HUES48 (cell line): ENCODE measurements around the gene MGLL.

Experiments
- H3K27ac ChIP-seq: one replicate; pipeline ENCODE4 v1.7.0; 2013; ENCODE audit warnings: low read depth, low read length, inconsistent platforms
- H3K27me3 ChIP-seq: 2 replicates; pipeline ENCODE4 v1.6.1; 2013; ENCODE audit warnings: mild to moderate bottlenecking, low read length; ENCODE audit not compliant: control insufficient read depth, insufficient read depth
- H3K36me3 ChIP-seq: 2 replicates; pipeline ENCODE4 v1.6.1; 2013; ENCODE audit warnings: low read length; ENCODE audit not compliant: control insufficient read depth, insufficient read depth
- H3K4me1 ChIP-seq: 2 replicates; pipeline ENCODE4 v1.6.1; 2013; ENCODE audit warnings: mild to moderate bottlenecking, low read length; ENCODE audit not compliant: control insufficient read depth, insufficient read depth
- H3K4me3 ChIP-seq: 2 replicates; pipeline ENCODE4 v1.5.1; 2013; ENCODE audit warnings: mild to moderate bottlenecking, low read depth, low read length
- H3K9ac ChIP-seq: 2 replicates; pipeline ENCODE4 v1.6.1; 2013; ENCODE audit warnings: mild to moderate bottlenecking, low read depth, low read length, moderate library complexity
- H3K9me3 ChIP-seq: 2 replicates; pipeline ENCODE4 v1.6.1; 2013; ENCODE audit warnings: low read length; ENCODE audit not compliant: control insufficient read depth, insufficient read depth

Gene MGLL

DNA sequence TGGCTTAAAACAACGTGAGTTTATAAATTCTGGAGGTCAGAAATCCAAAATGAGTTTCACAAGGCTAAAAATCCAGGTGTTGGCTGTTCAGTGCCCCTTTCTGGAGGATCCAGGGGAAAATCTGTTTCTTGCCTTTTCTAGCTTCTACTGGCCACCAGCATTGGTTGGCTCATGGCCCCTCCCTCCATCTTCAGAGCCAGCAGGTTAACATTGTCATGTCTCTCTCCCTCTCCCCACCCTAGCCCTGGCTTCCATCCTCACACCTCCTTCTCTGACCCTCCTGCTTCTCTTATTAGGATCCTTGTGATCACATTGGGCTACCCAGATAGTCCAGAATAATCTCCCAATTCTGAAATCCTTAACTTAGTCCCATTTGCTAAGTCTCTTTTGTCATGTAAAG lies 32.9 kb upstream of the MGLL start:
- H3K9me3 ChIP-seq: no peaks in the 10 kb centered on the region
- H3K4me3 ChIP-seq: no peak overlapping the region
- peaks cover 8% of the 10 kb centered on the region for H3K4me1 ChIP-seq
- H3K9ac ChIP-seq: no peak overlapping the region
- no peaks in the 10 kb centered on the region for H3K36me3 ChIP-seq
- H3K27me3 ChIP-seq: no peaks in the 10 kb centered on the region
- H3K27ac ChIP-seq: no peak overlapping the region

DNA sequence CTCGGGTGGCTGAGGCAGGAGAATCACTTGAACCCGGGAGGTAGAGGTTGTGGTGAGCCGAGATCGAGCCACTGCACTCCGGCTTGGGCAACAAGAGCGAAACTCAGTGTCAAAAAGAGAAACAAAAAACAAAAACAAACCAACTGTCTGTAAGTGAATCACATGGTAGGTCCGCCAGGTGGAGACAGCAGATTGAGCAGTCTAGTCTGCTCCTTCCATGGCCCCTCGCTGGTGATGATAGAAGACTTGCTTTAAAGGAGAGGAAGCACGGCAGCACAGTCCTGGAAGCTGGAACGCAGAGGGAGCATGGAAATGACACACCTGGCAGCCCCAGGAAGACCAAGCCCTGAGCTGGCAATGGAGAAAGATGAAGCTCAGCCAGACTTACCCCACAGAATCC lies 31.4 kb upstream of the MGLL start:
- H3K27me3 ChIP-seq: no peaks in the 10 kb centered on the region
- no peaks in the 10 kb centered on the region for H3K9me3 ChIP-seq
- no peak overlapping the region for H3K9ac ChIP-seq
- no peak overlapping the region for H3K27ac ChIP-seq
- no peak overlapping the region for H3K4me3 ChIP-seq
- H3K4me1 ChIP-seq: peaks cover 5% of the 10 kb centered on the region; the same call in 1 of the 2 replicates
- no peaks in the 10 kb centered on the region for H3K36me3 ChIP-seq

DNA sequence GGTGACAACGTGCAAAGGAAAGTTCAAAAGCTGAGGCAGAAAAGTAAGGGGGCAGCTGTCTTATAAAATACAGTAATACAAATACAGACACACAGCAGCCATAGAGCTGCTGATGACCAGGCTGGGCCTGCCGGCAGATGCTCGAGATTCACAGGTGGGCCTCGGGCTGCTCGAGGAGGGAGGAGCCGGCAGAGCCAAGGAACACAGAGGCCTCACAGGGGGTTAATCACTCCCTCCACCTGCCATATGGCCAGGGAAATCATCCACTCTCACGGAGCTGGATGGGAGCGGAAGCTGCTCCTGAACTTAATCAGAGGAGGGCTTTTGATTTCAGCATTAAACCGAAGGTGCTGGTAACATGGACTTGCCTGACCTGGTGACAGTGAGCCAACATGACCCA lies 29.6 kb upstream of the MGLL start:
- Histone ChIP-seq H3K27ac (no peak overlapping the region), H3K27me3 (no peaks in the 10 kb centered on the region), H3K9ac (no peak overlapping the region), H3K36me3 (no peaks in the 10 kb centered on the region), H3K4me3 (no peak overlapping the region), H3K9me3 (no peaks in the 10 kb centered on the region), H3K4me1 (peaks cover 5% of the 10 kb centered on the region; the same call in 1 of the 2 replicates)

GRCh38 chr3:127849368-127849767 lies 27.1 kb upstream of the MGLL start:
- no peaks in the 10 kb centered on the region for H3K27me3 ChIP-seq
- no peak overlapping the region for H3K27ac ChIP-seq
- no peaks in the 10 kb centered on the region for H3K9me3 ChIP-seq
- H3K9ac ChIP-seq: no peak overlapping the region
- no peak overlapping the region for H3K4me3 ChIP-seq
- no peaks in the 10 kb centered on the region for H3K36me3 ChIP-seq
- peaks cover 5% of the 10 kb centered on the region; the same call in 1 of the 2 replicates for H3K4me1 ChIP-seq

DNA sequence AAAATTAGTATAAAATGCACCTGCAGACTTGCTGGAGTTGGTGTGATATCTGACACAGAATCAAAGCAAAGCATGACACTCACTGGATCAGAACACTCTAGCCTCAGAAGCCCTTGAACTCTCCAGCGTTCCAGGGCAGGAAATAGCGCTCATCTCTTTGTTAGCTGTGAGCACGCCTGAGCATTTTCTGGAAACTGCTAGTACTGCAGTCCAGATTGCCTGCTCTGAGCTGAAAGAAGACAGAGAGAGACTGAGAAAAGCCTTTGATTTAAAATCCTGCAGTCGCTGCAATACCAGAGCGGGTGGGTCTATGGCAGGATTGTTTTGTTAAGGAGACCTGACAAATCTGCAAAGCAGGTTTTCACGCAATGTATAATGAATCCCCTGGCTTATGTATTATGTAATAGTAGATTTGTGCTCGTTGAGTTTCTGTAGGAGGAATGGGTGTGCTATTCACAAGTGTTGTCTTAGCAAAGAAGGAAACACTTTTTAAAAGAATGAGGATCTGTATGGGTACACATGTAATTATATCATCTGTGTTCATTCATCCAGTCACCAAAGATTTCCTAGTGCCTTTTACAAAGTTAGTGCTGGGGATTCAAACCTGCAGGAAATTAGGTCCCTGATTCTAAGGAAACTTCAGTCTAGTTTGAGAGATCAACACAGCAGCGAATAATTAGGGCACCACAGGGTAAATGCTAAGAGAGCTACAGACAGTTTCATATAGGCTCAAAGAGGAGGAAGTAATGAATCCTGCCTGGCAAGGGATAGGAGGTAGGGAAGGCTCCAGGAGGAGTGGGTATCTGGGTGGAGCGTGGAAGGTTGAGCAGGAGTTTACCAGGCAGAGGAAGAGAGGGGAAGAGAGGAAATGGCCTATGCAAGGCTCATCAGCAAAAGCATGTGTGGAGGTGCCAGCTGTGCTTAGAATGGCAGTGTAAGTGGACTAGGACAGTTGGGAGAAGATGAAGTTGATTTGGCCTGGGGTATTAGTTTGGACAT lies 26.1 kb upstream of the MGLL start:
- H3K27ac ChIP-seq: no peak overlapping the region
- H3K4me1 ChIP-seq: peaks cover 5% of the 10 kb centered on the region; the same call in 1 of the 2 replicates
- no peak overlapping the region for H3K9ac ChIP-seq
- no peaks in the 10 kb centered on the region for H3K36me3 ChIP-seq
- no peak overlapping the region for H3K4me3 ChIP-seq
- no peaks in the 10 kb centered on the region for H3K27me3 ChIP-seq
- no peaks in the 10 kb centered on the region for H3K9me3 ChIP-seq

- Histone ChIP-seq H3K4me1 (peaks cover 5% of the 10 kb centered on the region; the same call in 1 of the 2 replicates), H3K27ac (no peak overlapping the region), H3K4me3 (no peak overlapping the region), H3K27me3 (no peaks in the 10 kb centered on the region), H3K9ac (no peak overlapping the region), H3K36me3 (no peaks in the 10 kb centered on the region), H3K9me3 (no peaks in the 10 kb centered on the region)
These were observed 25.0 kb upstream of the MGLL start for GRCh38 chr3:127847236-127847720.

GRCh38 chr3:127846576-127846975 lies 24.3 kb upstream of the MGLL start:
- peaks cover 2% of the 10 kb centered on the region; the same call in 1 of the 2 replicates for H3K4me1 ChIP-seq
- no peak overlapping the region for H3K9ac ChIP-seq
- H3K9me3 ChIP-seq: no peaks in the 10 kb centered on the region
- no peaks in the 10 kb centered on the region for H3K36me3 ChIP-seq
- H3K4me3 ChIP-seq: no peak overlapping the region
- no peak overlapping the region for H3K27ac ChIP-seq
- no peaks in the 10 kb centered on the region for H3K27me3 ChIP-seq

DNA sequence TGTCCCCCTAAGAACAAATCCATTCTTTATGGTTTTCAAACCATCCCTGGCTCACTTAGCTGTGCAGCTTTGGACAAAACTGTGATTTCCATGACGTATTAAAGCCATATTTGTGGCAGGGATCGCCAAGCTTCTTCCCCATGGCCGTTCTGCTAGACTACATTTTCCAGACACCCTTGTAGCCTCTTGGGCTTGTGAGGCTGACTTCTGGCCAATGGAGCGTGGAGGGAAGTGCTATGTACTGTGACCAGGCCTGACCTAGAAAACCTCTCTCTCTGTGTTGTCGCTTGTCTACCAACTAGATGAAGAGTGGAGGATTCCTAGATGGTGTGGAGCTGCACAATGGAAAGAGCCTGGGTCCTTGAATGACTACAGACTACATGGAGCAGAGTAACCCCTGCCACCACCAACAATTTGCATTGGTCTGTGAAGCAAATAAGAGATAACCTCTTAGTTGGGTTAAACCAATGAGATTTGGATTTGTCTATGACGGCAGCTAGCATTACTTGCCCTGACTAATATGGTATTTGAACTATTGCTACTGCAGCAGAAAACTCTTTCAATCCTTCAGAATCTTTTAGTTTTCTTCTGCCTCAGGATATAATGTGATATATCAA lies 22.1 kb upstream of the MGLL start:
- no peak overlapping the region for H3K9ac ChIP-seq
- no peaks in the 10 kb centered on the region for H3K27me3 ChIP-seq
- no peaks in the 10 kb centered on the region for H3K36me3 ChIP-seq
- no peak overlapping the region for H3K4me3 ChIP-seq
- H3K4me1 ChIP-seq: no peaks in the 10 kb centered on the region
- no peaks in the 10 kb centered on the region for H3K9me3 ChIP-seq
- no peak overlapping the region for H3K27ac ChIP-seq

- no peaks in the 10 kb centered on the region for H3K4me1 ChIP-seq
These were observed 18.4 kb upstream of the MGLL start for GRCh38 chr3:127840671-127841070.

DNA sequence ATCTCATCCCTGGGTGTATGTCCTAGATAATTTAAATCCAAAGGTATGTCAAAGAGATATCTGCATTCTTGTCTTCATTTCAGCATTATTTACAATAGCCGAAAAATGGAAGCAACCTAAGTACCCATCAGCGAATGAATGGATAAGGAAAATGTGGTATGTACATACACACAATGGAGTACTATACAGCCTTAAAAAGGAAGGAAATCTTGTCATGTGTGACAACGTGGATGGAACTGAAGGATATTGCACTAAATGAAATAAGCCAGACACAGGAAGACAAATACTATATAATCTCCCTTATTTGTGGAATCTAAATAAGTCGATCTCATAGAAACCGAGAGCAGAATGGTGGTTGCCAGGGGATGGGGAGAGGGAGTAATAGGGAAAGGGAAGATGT lies 16.8 kb upstream of the MGLL start:
- Histone ChIP-seq H3K27ac (no peak overlapping the region), H3K36me3 (no peaks in the 10 kb centered on the region), H3K9me3 (no peaks in the 10 kb centered on the region), H3K27me3 (no peaks in the 10 kb centered on the region), H3K4me3 (no peak overlapping the region), H3K9ac (no peak overlapping the region), H3K4me1 (no peaks in the 10 kb centered on the region)

More at GRCh38 chr3:127840671-127841070, 18.4 kb upstream of the MGLL start:
- Histone ChIP-seq H3K9ac (no peak overlapping the region), H3K36me3 (no peaks in the 10 kb centered on the region), H3K27me3 (no peaks in the 10 kb centered on the region), H3K9me3 (no peaks in the 10 kb centered on the region), H3K4me3 (no peak overlapping the region), H3K27ac (no peak overlapping the region)
